ENCODE measurements around the gene ALKBH7. TPM values are rescaled to one million over a fixed set of nuclear protein-coding genes. Genes with fewer than 3 reads are reported as not detected.
"Not testable (repeated sequence)": the region's sequence is repeated elsewhere in the genome, so short reads cannot be mapped to it uniquely, and the experiment has no call there.

ALKBH7 gene
- total and polyA plus RNA-seq, 4 donors, result 29.9 to 99.7 (median 51.2) TPM

GRCh38 chr19:6354098-6354674, 18.4 kb upstream of the ALKBH7 start:
- no peak for TF ChIP-seq RXRA (IDR thresholded peaks at IDR 0.05)
- TF ChIP-seq, protein P1, sequence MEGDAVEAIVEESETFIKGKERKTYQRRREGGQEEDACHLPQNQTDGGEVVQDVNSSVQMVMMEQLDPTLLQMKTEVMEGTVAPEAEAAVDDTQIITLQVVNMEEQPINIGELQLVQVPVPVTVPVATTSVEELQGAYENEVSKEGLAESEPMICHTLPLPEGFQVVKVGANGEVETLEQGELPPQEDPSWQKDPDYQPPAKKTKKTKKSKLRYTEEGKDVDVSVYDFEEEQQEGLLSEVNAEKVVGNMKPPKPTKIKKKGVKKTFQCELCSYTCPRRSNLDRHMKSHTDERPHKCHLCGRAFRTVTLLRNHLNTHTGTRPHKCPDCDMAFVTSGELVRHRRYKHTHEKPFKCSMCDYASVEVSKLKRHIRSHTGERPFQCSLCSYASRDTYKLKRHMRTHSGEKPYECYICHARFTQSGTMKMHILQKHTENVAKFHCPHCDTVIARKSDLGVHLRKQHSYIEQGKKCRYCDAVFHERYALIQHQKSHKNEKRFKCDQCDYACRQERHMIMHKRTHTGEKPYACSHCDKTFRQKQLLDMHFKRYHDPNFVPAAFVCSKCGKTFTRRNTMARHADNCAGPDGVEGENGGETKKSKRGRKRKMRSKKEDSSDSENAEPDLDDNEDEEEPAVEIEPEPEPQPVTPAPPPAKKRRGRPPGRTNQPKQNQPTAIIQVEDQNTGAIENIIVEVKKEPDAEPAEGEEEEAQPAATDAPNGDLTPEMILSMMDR (IDR thresholded peaks at IDR 0.05; ENCODE audit: low read depth, low read length, missing input control), result peak; percentile 21
- peak; percentile 37 to 50 for TF ChIP-seq RAD21 (IDR thresholded peaks at IDR 0.05)
- TF ChIP-seq GABPA (IDR thresholded peaks at IDR 0.05 in 1 of 2, conservative IDR thresholded peaks at IDR 0.05 in 1 of 2), result no peak
- Histone ChIP-seq H3K4me1 (ENCODE audit: control insufficient read depth in 4 of 4, insufficient read depth in 4 of 4, low read length in 3 of 4) (no peaks in the 10 kb centered on the region), H3K27me3 (ENCODE audit: control insufficient read depth in 4 of 4, insufficient read depth in 4 of 4, low read length in 3 of 4) (no peaks in the 10 kb centered on the region), H3K27ac (ENCODE audit: low read depth in 1 of 2, low read length in 2 of 2) (no peak overlapping the region), H3K9me3 (ENCODE audit: control insufficient read depth in 4 of 4, low read length in 3 of 4) (no peaks in the 10 kb centered on the region), H3K4me3 (ENCODE audit: low read depth in 1 of 3, low read length in 3 of 3) (no peak overlapping the region), H3K36me3 (ENCODE audit: control insufficient read depth in 4 of 4, insufficient read depth in 3 of 4, low read depth in 1 of 4, low read length in 3 of 4) (peaks cover 0 to 2% (median 0%) of the 10 kb centered on the region in 4 donors), H3K9ac (ENCODE audit: low read depth in 1 of 2, low read length in 2 of 2) (no peak overlapping the region)
- DNase-seq (ENCODE audit: low spot score), result no peak
- 68% methylated on average over 4 of the region's 4 CpGs for WGBS

- not testable (repeated sequence) for H3K27me3 ChIP-seq (ENCODE audit: control insufficient read depth in 4 of 4, insufficient read depth in 4 of 4, low read length in 3 of 4); H3K36me3 ChIP-seq (ENCODE audit: control insufficient read depth in 4 of 4, insufficient read depth in 3 of 4, low read depth in 1 of 4, low read length in 3 of 4); H3K4me1 ChIP-seq (ENCODE audit: control insufficient read depth in 4 of 4, insufficient read depth in 4 of 4, low read length in 3 of 4); DNase-seq (ENCODE audit: low spot score); H3K4me3 ChIP-seq (ENCODE audit: low read depth in 1 of 3, low read length in 3 of 3); H3K9ac ChIP-seq (ENCODE audit: low read depth in 1 of 2, low read length in 2 of 2); H3K27ac ChIP-seq (ENCODE audit: low read depth in 1 of 2, low read length in 2 of 2); H3K9me3 ChIP-seq (ENCODE audit: control insufficient read depth in 4 of 4, low read length in 3 of 4)
- 95% methylated on average over 43 of the region's 46 CpGs for WGBS
These were observed 17.1 kb upstream of the ALKBH7 start for GRCh38 chr19:6355321-6356040.

GRCh38 chr19:6357174-6357573, 15.4 kb upstream of the ALKBH7 start:
- peaks cover 0 to 2% (median 0%) of the 10 kb centered on the region in 4 donors for H3K36me3 ChIP-seq (ENCODE audit: control insufficient read depth in 4 of 4, insufficient read depth in 3 of 4, low read depth in 1 of 4, low read length in 3 of 4)
- no peaks in the 10 kb centered on the region for H3K27me3 ChIP-seq (ENCODE audit: control insufficient read depth in 4 of 4, insufficient read depth in 4 of 4, low read length in 3 of 4)
- no peak overlapping the region for H3K9ac ChIP-seq (ENCODE audit: low read depth in 1 of 2, low read length in 2 of 2)
- WGBS, result 85% methylated on average over 14 of the region's 14 CpGs
- no peaks in the 10 kb centered on the region for H3K9me3 ChIP-seq (ENCODE audit: control insufficient read depth in 4 of 4, low read length in 3 of 4)
- TF ChIP-seq, protein P2, sequence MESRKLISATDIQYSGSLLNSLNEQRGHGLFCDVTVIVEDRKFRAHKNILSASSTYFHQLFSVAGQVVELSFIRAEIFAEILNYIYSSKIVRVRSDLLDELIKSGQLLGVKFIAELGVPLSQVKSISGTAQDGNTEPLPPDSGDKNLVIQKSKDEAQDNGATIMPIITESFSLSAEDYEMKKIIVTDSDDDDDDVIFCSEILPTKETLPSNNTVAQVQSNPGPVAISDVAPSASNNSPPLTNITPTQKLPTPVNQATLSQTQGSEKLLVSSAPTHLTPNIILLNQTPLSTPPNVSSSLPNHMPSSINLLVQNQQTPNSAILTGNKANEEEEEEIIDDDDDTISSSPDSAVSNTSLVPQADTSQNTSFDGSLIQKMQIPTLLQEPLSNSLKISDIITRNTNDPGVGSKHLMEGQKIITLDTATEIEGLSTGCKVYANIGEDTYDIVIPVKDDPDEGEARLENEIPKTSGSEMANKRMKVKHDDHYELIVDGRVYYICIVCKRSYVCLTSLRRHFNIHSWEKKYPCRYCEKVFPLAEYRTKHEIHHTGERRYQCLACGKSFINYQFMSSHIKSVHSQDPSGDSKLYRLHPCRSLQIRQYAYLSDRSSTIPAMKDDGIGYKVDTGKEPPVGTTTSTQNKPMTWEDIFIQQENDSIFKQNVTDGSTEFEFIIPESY (IDR thresholded peaks at IDR 0.05), result no peak
- no peak for TF ChIP-seq EGR1 (IDR thresholded peaks at IDR 0.05; ENCODE audit: low read depth in 2 of 2)
- no peak for TF ChIP-seq NR2F2 (IDR thresholded peaks at IDR 0.05)
- no peak for TF ChIP-seq YY1 (IDR thresholded peaks at IDR 0.05)
- no peak for TF ChIP-seq TAF1 (conservative IDR thresholded peaks at IDR 0.05)
- no peak for TF ChIP-seq RAD21 (IDR thresholded peaks at IDR 0.05)
- TF ChIP-seq RXRA (IDR thresholded peaks at IDR 0.05), result no peak
- TF ChIP-seq GABPA (IDR thresholded peaks at IDR 0.05 in 1 of 2, conservative IDR thresholded peaks at IDR 0.05 in 1 of 2), result no peak
- TF ChIP-seq, protein P1 (IDR thresholded peaks at IDR 0.05; ENCODE audit: low read depth, low read length, missing input control), result no peak
- TF ChIP-seq HNF4G (IDR thresholded peaks at IDR 0.05), result no peak
- TF ChIP-seq, protein P3, sequence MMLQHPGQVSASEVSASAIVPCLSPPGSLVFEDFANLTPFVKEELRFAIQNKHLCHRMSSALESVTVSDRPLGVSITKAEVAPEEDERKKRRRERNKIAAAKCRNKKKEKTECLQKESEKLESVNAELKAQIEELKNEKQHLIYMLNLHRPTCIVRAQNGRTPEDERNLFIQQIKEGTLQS (IDR thresholded peaks at IDR 0.05), result no peak
- TF ChIP-seq SP1 (IDR thresholded peaks at IDR 0.05), result no peak
- no peak for TF ChIP-seq MAX (IDR thresholded peaks at IDR 0.05)
- no peak overlapping the region for H3K27ac ChIP-seq (ENCODE audit: low read depth in 1 of 2, low read length in 2 of 2)
- H3K4me1 ChIP-seq (ENCODE audit: control insufficient read depth in 4 of 4, insufficient read depth in 4 of 4, low read length in 3 of 4), result peaks cover 0 to 3% (median 1%) of the 10 kb centered on the region in 4 donors
- no peak for DNase-seq (ENCODE audit: low spot score)
- no peak overlapping the region for H3K4me3 ChIP-seq (ENCODE audit: low read depth in 1 of 3, low read length in 3 of 3)
